ENCODE measurements around the gene UBL3. TPM values are rescaled to one million over a fixed set of nuclear protein-coding genes. Genes with fewer than 3 reads are reported as not detected.

Gene UBL3
- total RNA-seq, 1 experiment from 2014 or later = 10.7 TPM

DNA sequence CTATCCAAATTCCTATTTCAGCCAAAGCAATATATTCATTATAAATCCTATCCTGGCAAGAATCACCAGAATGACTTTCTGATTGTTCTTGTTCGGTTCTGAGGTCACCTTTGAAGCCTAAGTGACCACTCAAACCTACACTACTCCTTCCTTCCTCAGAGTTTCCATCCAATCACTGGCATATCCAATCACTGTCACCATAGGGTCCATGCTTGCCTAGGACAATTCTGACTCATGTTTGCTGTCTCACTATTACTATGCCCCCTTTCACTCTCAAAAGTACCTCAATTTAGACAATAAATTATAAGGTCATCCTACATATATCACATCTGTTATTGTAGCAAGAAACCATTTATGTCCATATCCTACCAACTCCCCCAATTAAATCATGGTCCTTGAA is 58.9 kb downstream of the UBL3 start:
- no peak overlapping the region for H3K4me3 ChIP-seq (replicated peaks in 1 of 2; ENCODE audit: low read depth in 1 of 2, low read length in 2 of 2)
- DNase-seq (ENCODE audit: low read depth, low spot score) (no peak), ATAC-seq (no peak)
- CTCF ChIA-PET = no interaction called here
- intact Hi-C loops (cut with micrococcal nuclease) = no loop called here
- H3K27ac ChIP-seq (ENCODE audit: low read depth, low read length) = no peak overlapping the region
- RAD21 ChIA-PET (ENCODE audit: low non-redundant PET in 1 of 2, low total read pairs in 2 of 2, uncharacterized antibody in 2 of 2, unreplicated experiment in 2 of 2) = no interaction called here
- H3K4me1 ChIP-seq (ENCODE audit: control insufficient read depth in 1 of 2, insufficient read depth in 2 of 2, low read length in 2 of 2) = no peaks in the 10 kb centered on the region
- no peaks in the 10 kb centered on the region for H3K36me3 ChIP-seq (ENCODE audit: control insufficient read depth in 1 of 2, insufficient read depth in 2 of 2, low read length in 2 of 2)
- H3K9ac ChIP-seq (ENCODE audit: low read length) = no peak overlapping the region
- no peaks in the 10 kb centered on the region for H3K9me3 ChIP-seq (ENCODE audit: control insufficient read depth in 1 of 2, insufficient read depth in 1 of 2, low read depth in 1 of 2, low read length in 2 of 2)
- no peaks in the 10 kb centered on the region for H3K79me2 ChIP-seq (ENCODE audit: insufficient read depth, low read length)
- H3K4me2 ChIP-seq (ENCODE audit: low read length) = no peak overlapping the region
- H2AFZ ChIP-seq (ENCODE audit: low read depth, low read length, poor library complexity, severe bottlenecking) = no peak overlapping the region
- no TSS peak for BruUV-seq (replicated peaks)
- no peaks in the 10 kb centered on the region for H3K9me2 ChIP-seq (ENCODE audit: insufficient read depth)
- no peaks in the 10 kb centered on the region for H4K20me1 ChIP-seq (ENCODE audit: insufficient read depth)
- H3K27me3 ChIP-seq (ENCODE audit: insufficient read depth, low read length) = no peaks in the 10 kb centered on the region
- TF ChIP-seq EZH2 (IDR thresholded peaks at IDR 0.05) (no peak), FOSL1 (IDR thresholded peaks at IDR 0.05; ENCODE audit: low read depth) (no peak), SIN3A (IDR thresholded peaks at IDR 0.05; ENCODE audit: low read depth) (no peak), CBX3 (IDR thresholded peaks at IDR 0.05; ENCODE audit: low read depth) (no peak), CEBPB (IDR thresholded peaks at IDR 0.05; ENCODE audit: low read depth) (no peak), TCF7L2 (IDR thresholded peaks at IDR 0.05; ENCODE audit: borderline replicate concordance, extremely low read depth, insufficient read depth, insufficient read length) (no peak), POLR2A (IDR thresholded peaks at IDR 0.05; ENCODE audit: borderline replicate concordance, extremely low read depth, insufficient read depth, insufficient read length) (no peak), EGR1 (IDR thresholded peaks at IDR 0.05; ENCODE audit: low read depth) (no peak), SP1 (IDR thresholded peaks at IDR 0.05; ENCODE audit: low read depth) (no peak), SRF (IDR thresholded peaks at IDR 0.05; ENCODE audit: low read depth) (no peak), POLR2AphosphoS5 (IDR thresholded peaks at IDR 0.05; ENCODE audit: low read depth, low read length) (no peak), JUND (IDR thresholded peaks at IDR 0.05) (no peak), ELF1 (IDR thresholded peaks at IDR 0.05; ENCODE audit: borderline replicate concordance, low read depth) (no peak), ZFX (IDR thresholded peaks at IDR 0.05) (no peak), RAD21 (IDR thresholded peaks at IDR 0.05; ENCODE audit: low read depth) (no peak), ZNF274 (IDR thresholded peaks at IDR 0.05; ENCODE audit: low read depth, low read length) (no peak), YY1 (IDR thresholded peaks at IDR 0.05; ENCODE audit: extremely low read depth, insufficient replicate concordance, low read depth, low read length) (no peak)
- TF ChIP-seq, protein P1, sequence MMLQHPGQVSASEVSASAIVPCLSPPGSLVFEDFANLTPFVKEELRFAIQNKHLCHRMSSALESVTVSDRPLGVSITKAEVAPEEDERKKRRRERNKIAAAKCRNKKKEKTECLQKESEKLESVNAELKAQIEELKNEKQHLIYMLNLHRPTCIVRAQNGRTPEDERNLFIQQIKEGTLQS (IDR thresholded peaks at IDR 0.05) = no peak
- TF ChIP-seq, protein P2, sequence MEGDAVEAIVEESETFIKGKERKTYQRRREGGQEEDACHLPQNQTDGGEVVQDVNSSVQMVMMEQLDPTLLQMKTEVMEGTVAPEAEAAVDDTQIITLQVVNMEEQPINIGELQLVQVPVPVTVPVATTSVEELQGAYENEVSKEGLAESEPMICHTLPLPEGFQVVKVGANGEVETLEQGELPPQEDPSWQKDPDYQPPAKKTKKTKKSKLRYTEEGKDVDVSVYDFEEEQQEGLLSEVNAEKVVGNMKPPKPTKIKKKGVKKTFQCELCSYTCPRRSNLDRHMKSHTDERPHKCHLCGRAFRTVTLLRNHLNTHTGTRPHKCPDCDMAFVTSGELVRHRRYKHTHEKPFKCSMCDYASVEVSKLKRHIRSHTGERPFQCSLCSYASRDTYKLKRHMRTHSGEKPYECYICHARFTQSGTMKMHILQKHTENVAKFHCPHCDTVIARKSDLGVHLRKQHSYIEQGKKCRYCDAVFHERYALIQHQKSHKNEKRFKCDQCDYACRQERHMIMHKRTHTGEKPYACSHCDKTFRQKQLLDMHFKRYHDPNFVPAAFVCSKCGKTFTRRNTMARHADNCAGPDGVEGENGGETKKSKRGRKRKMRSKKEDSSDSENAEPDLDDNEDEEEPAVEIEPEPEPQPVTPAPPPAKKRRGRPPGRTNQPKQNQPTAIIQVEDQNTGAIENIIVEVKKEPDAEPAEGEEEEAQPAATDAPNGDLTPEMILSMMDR (IDR thresholded peaks at IDR 0.05 in 2 of 3, conservative IDR thresholded peaks at IDR 0.05 in 1 of 3; ENCODE audit: borderline replicate concordance in 1 of 3, insufficient read depth in 1 of 3, low read depth in 2 of 3, low read length in 2 of 3) = no peak
- TF ChIP-seq, protein P3, sequence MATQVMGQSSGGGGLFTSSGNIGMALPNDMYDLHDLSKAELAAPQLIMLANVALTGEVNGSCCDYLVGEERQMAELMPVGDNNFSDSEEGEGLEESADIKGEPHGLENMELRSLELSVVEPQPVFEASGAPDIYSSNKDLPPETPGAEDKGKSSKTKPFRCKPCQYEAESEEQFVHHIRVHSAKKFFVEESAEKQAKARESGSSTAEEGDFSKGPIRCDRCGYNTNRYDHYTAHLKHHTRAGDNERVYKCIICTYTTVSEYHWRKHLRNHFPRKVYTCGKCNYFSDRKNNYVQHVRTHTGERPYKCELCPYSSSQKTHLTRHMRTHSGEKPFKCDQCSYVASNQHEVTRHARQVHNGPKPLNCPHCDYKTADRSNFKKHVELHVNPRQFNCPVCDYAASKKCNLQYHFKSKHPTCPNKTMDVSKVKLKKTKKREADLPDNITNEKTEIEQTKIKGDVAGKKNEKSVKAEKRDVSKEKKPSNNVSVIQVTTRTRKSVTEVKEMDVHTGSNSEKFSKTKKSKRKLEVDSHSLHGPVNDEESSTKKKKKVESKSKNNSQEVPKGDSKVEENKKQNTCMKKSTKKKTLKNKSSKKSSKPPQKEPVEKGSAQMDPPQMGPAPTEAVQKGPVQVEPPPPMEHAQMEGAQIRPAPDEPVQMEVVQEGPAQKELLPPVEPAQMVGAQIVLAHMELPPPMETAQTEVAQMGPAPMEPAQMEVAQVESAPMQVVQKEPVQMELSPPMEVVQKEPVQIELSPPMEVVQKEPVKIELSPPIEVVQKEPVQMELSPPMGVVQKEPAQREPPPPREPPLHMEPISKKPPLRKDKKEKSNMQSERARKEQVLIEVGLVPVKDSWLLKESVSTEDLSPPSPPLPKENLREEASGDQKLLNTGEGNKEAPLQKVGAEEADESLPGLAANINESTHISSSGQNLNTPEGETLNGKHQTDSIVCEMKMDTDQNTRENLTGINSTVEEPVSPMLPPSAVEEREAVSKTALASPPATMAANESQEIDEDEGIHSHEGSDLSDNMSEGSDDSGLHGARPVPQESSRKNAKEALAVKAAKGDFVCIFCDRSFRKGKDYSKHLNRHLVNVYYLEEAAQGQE (IDR thresholded peaks at IDR 0.05; ENCODE audit: low read depth) = no peak
- POLR2A ChIA-PET = no interaction called here
